Lung (tissue), 13 donors: Measurements from ENCODE around the gene AMOT. TPM values are rescaled to one million over a fixed set of nuclear protein-coding genes. Genes with fewer than 3 reads are reported as not detected.

Experiments used
- ATAC-seq: fragments of 200-7000 bp; cut with Tn5 transposase; one replicate; pipeline ENCODE4 v1.9.1; 2020; ENCODE audit warnings: moderate number of reproducible peaks; ENCODE audit not compliant: insufficient read depth, low FRiP score
- DNase-seq, 3 donors: peaks; one replicate each; pipeline ENCODE4 v3.0.0-alpha.2; 2013 to 2017
- H3K27ac ChIP-seq, 2 donors: one replicate each; pipeline ENCODE4 v1.5.1; 2013; ENCODE audit warnings: mild to moderate bottlenecking in 2 of 2, moderate library complexity in 2 of 2, control low read depth in 1 of 2, inconsistent platforms in 1 of 2, low read depth in 1 of 2, low read length in 1 of 2
- H3K27me3 ChIP-seq, 3 donors: one replicate each; pipeline ENCODE4 v1.5.1; 2013; ENCODE audit warnings: low read length in 2 of 3; ENCODE audit not compliant: control insufficient read depth in 3 of 3, insufficient read depth in 3 of 3
- H3K36me3 ChIP-seq, 4 donors: one replicate each; pipeline ENCODE4 v1.5.1; 2013; ENCODE audit warnings: low read length in 4 of 4, mild to moderate bottlenecking in 1 of 4, moderate library complexity in 1 of 4; ENCODE audit not compliant: control insufficient read depth in 4 of 4, insufficient read depth in 4 of 4
- H3K4me1 ChIP-seq, 5 donors: one replicate each; pipeline ENCODE4 v1.5.1; 2013; ENCODE audit warnings: low read length in 5 of 5, mild to moderate bottlenecking in 2 of 5, moderate library complexity in 1 of 5; ENCODE audit not compliant: control insufficient read depth in 5 of 5, insufficient read depth in 5 of 5
- H3K4me3 ChIP-seq: one replicate; pipeline ENCODE4 v1.5.1; 2013; ENCODE audit warnings: mild to moderate bottlenecking, control low read depth, moderate library complexity
- H3K9ac ChIP-seq, 2 donors: one replicate each; pipeline ENCODE4 v1.5.1; 2013; ENCODE audit warnings: low read length in 2 of 2, control low read depth in 1 of 2; ENCODE audit not compliant: insufficient read depth in 1 of 2
- H3K9me3 ChIP-seq, 4 donors: one replicate each; pipeline ENCODE4 v1.5.1; 2013; ENCODE audit warnings: low read length in 3 of 4, mild to moderate bottlenecking in 1 of 4, moderate library complexity in 1 of 4; ENCODE audit not compliant: control insufficient read depth in 4 of 4, insufficient read depth in 3 of 4
- WGBS, 2 donors: extraction: QIAGEN DNeasy Blood & Tissue Kit; methylation state at CpG; one replicate each; pipeline ENCODE4 v1.1.7; 2013; 5-methylcytosine and 5-hydroxymethylcytosine counted together
- polyA plus RNA-seq, 2 donors: library from polyadenylated mRNA; stranded (reverse); fragments of 200-250 nt; gene quantifications; one replicate each; pipeline ENCODE4 v1.2.1, GENCODE V29; 2013
- small RNA-seq: library from RNA; depleted of rRNA; stranded (forward); fragments of <200 nt; gene quantifications from one replicate; pipeline ENCODE3, GENCODE V24; 2014; ENCODE audit warnings: low replicate concordance
- total RNA-seq, 2 donors: library from RNA; depleted of rRNA in 1 of 2; stranded (reverse); fragments of >200 nt in 1 of 2; gene quantifications; one replicate each; pipeline ENCODE4 v1.2.1, GENCODE V29; 2014 to 2021
- TF ChIP-seq, protein P1 (sequence below): IDR thresholded peaks from 2 replicates; pipeline ENCODE4 v1.5.1; 2012; ENCODE audit warnings: mild to moderate bottlenecking; ENCODE audit errors: control extremely low read depth, extremely low read depth
- donor health status: control.
- donor health status: control.
- donor health status: Bipolar disorder and iron deficiency.
- donor health status: healthy.
- donor health status: DM: yes; HTN: yes; CAD: no.

AMOT gene
- total and polyA plus RNA-seq, 4 donors = 0.79 to 11.8 (median 5.9) TPM

DNA sequence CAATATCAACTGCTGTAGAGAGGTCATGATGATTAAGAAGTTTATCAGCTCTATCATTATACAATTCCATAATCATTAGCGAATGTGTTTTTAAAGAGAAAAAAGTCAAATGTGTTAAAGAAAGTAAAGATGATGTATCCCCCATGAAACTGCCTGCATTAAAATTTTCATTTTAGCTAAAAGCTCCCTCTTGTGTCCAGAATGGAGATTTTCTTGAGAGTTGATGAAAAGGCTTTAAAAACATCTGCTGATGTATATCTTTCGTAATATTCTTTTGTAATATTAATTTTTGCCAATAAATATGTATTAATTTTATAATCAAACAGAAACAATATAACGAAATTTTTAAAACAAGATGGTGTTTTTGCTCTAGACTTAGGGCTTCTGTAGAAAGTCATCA lies 108.8 kb downstream of the AMOT start:
- H3K9ac ChIP-seq = no peak overlapping the region
- H3K36me3 ChIP-seq = no peaks in the 10 kb centered on the region
- WGBS, 2 donors = 50 to 81% methylated on average over 3 of the region's 3 CpGs
- peaks cover 0 to 4% (median 0%) of the 10 kb centered on the region in 5 donors for H3K4me1 ChIP-seq
- peaks cover 0 to 35% (median 10%) of the 10 kb centered on the region in 3 donors for H3K27me3 ChIP-seq
- ATAC-seq = no peak
- H3K27ac ChIP-seq = no peak overlapping the region
- H3K9me3 ChIP-seq = peaks cover 0 to 2% (median 0%) of the 10 kb centered on the region in 4 donors
- TF ChIP-seq, protein P1, sequence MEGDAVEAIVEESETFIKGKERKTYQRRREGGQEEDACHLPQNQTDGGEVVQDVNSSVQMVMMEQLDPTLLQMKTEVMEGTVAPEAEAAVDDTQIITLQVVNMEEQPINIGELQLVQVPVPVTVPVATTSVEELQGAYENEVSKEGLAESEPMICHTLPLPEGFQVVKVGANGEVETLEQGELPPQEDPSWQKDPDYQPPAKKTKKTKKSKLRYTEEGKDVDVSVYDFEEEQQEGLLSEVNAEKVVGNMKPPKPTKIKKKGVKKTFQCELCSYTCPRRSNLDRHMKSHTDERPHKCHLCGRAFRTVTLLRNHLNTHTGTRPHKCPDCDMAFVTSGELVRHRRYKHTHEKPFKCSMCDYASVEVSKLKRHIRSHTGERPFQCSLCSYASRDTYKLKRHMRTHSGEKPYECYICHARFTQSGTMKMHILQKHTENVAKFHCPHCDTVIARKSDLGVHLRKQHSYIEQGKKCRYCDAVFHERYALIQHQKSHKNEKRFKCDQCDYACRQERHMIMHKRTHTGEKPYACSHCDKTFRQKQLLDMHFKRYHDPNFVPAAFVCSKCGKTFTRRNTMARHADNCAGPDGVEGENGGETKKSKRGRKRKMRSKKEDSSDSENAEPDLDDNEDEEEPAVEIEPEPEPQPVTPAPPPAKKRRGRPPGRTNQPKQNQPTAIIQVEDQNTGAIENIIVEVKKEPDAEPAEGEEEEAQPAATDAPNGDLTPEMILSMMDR = no peak
- H3K4me3 ChIP-seq = no peak overlapping the region
- DNase-seq = peak in 2 of 3 donors; percentile 9 to 14

Small RNAs within 50 kb of the gene (small RNA-seq; reads per million reads assigned to genes)
- gene RN7SL266P = not detected

Other genes with a start within 250 kb of the AMOT start
- under 1 TPM; 0.28 to 0.60 TPM for gene LHFPL1, start 160.9 kb downstream of the AMOT start, total RNA-seq
- under 1 TPM in 1 of 2 donors, not detected in 1; 0.06 TPM for gene LHFPL1, start 160.9 kb downstream of the AMOT start, polyA plus RNA-seq